ENCODE data around the gene LMO7.

The LMO7 gene

GRCh38 chr13:75635828-75636435 lies at the start of gene LMO7:
Gene LMO7, plus strand, starts transcription at chr13:75636330. Its CDS starts 328 bp downstream, at chr13:75636658.
- DNase-seq (ENCODE audit: low spot score), result peak; percentile 90

- DNase-seq (ENCODE audit: low spot score), result no peak
Measured at GRCh38 chr13:75587679-75588078, 48.5 kb upstream of the LMO7 start.

- no peak for DNase-seq (ENCODE audit: low spot score)
Measured at GRCh38 chr13:75596657-75597182, 39.4 kb upstream of the LMO7 start.

GRCh38 chr13:75600371-75600770 lies 35.8 kb upstream of the LMO7 start:
- no peak for DNase-seq (ENCODE audit: low spot score)

- DNase-seq (ENCODE audit: low spot score), result no peak
Measured at GRCh38 chr13:75603038-75603437, 33.1 kb upstream of the LMO7 start.

GRCh38 chr13:75607447-75607846 lies 28.7 kb upstream of the LMO7 start:
- no peak for DNase-seq (ENCODE audit: low spot score)

GRCh38 chr13:75610466-75610865 lies 25.7 kb upstream of the LMO7 start:
- DNase-seq (ENCODE audit: low spot score), result no peak

- DNase-seq (ENCODE audit: low spot score), result no peak
Measured at GRCh38 chr13:75612354-75612753, 23.8 kb upstream of the LMO7 start.

GRCh38 chr13:75617230-75617629 lies 18.9 kb upstream of the LMO7 start:
- DNase-seq (ENCODE audit: low spot score), result no peak

- DNase-seq (ENCODE audit: low spot score), result no peak
Measured at GRCh38 chr13:75618308-75618707, 17.8 kb upstream of the LMO7 start.

- DNase-seq (ENCODE audit: low spot score), result no peak
Measured at GRCh38 chr13:75620020-75620419, 16.1 kb upstream of the LMO7 start.

GRCh38 chr13:75621147-75621546 lies 15.0 kb upstream of the LMO7 start:
- DNase-seq (ENCODE audit: low spot score), result peak; percentile 35

GRCh38 chr13:75628801-75629200 lies 7.3 kb upstream of the LMO7 start:
- DNase-seq (ENCODE audit: low spot score), result no peak

- DNase-seq (ENCODE audit: low spot score), result peak; percentile 58
Measured at GRCh38 chr13:75633285-75633684, 2.8 kb upstream of the LMO7 start.

- DNase-seq (ENCODE audit: low spot score), result no peak
Measured at GRCh38 chr13:75635101-75635827, 866 bp upstream of the LMO7 start.

- DNase-seq (ENCODE audit: low spot score), result peak; percentile 65
Measured at GRCh38 chr13:75636436-75637180, 478 bp downstream of the LMO7 start.

GRCh38 chr13:75637181-75637750 lies 1.1 kb downstream of the LMO7 start:
- DNase-seq (ENCODE audit: low spot score), result peak; percentile 27

GRCh38 chr13:75639454-75639853 lies 3.3 kb downstream of the LMO7 start:
- no peak for DNase-seq (ENCODE audit: low spot score)

- no peak for DNase-seq (ENCODE audit: low spot score)
Measured at GRCh38 chr13:75641026-75641425, 4.9 kb downstream of the LMO7 start.

GRCh38 chr13:75643182-75643581 lies 7.1 kb downstream of the LMO7 start:
- DNase-seq (ENCODE audit: low spot score), result no peak

- no peak for DNase-seq (ENCODE audit: low spot score)
Measured at GRCh38 chr13:75643693-75644092, 7.6 kb downstream of the LMO7 start.

GRCh38 chr13:75645141-75645540 lies 9.0 kb downstream of the LMO7 start:
- no peak for DNase-seq (ENCODE audit: low spot score)

All from AG08396 (cell line).